Esophagus squamous epithelium (tissue), 4 donors: ENCODE results near the gene CALN1.

Source experiments
- CTCF ChIP-seq, 6 experiments: fragments of 450-650 bp in 4 of 6; fragments of 200-600 bp in 2 of 6; sonication (generic) in 2 of 6; IDR thresholded peaks; one replicate each; pipeline ENCODE4 v1.5.1; 2016 to 2019; ENCODE audit warnings: antibody characterized with exemption in 6 of 6, mild to moderate bottlenecking in 4 of 6, moderate library complexity in 4 of 6
- POLR2A ChIP-seq, 4 donors: fragments of 450-650 bp; IDR thresholded peaks; one replicate each; pipeline ENCODE4 v1.6.1; 2017; ENCODE audit warnings: antibody characterized with exemption in 4 of 4, mild to moderate bottlenecking in 4 of 4, moderate library complexity in 3 of 4

GRCh38 chr7:72453471-72453870 lies 41.3 kb upstream of the CALN1 start:
- no peak for TF ChIP-seq CTCF (IDR thresholded peaks at IDR 0.05)
- no peak for TF ChIP-seq POLR2A (IDR thresholded peaks at IDR 0.05)
